ENCODE data around the gene BTBD3.

BTBD3 gene

DNA sequence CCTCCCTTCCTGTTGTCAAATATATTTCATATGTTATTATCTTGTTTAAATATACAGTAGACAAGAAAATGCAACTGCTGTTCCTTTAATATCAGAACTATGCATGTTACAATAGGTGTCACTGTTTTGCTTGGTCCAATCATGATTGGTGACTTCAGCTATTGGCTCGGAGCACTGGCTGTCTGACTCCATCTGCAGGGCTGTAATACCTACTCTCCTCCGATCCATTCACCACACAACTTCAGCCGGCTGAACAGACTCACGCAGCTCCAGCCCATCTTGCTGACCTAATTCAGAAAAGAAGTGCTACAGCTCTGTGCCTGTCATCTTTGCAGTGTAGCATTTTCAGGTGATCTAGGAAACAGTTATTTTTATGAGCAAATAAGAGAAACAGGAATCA, at the start of gene BTBD3:
BTBD3 (plus strand) TSS at position 231 of the 400 bp plus-strand sequence. CDS start 383 bp downstream, outside the sequence.
- DNase-seq (ENCODE audit: low spot score), result peak; percentile 98

- no peak for DNase-seq (ENCODE audit: low spot score)
Measured at GRCh38 chr20:11869641-11870040, 48.1 kb upstream of the BTBD3 start.

DNA sequence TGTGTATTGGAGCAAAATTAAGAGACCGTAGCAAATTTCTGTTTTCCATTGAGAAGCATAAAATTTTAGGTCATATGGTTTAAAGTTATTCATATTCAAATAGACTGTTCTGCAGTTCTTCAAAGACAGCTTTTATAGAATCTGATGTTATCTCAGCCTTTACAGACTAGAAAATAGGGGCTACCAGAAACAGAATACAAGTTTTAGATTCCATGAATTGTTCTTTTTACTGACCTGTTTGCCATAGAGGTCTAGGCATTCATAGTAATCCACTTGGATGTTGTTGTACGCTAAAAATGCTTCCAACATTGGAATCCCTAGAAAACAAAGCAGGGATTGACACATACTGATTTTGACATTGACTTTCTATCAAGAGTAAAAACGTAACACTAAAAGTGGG, 47.3 kb upstream of the BTBD3 start:
- no peak for DNase-seq (ENCODE audit: low spot score)

- no peak for DNase-seq (ENCODE audit: low spot score)
Measured at GRCh38 chr20:11876555-11876954, 41.1 kb upstream of the BTBD3 start.

DNA sequence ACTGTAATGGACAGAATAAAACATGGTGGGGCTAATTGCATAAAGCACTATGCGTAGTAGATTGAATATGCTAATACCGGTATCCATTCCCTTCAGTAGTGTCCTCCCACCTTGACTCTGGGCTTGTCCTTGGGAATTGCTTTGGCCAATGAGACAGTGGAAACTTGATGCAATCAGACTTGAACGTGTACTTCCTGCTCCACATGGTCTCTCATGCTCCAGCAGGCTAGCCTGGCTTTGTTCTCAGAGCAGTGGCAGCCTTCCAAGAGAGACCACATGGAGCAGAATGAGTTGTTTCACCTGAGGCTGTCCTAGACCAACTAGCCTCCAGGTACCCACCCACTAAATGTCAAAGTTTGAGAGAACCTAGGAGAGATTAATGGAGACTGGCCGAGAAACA, 37.0 kb upstream of the BTBD3 start:
- no peak for DNase-seq (ENCODE audit: low spot score)

DNA sequence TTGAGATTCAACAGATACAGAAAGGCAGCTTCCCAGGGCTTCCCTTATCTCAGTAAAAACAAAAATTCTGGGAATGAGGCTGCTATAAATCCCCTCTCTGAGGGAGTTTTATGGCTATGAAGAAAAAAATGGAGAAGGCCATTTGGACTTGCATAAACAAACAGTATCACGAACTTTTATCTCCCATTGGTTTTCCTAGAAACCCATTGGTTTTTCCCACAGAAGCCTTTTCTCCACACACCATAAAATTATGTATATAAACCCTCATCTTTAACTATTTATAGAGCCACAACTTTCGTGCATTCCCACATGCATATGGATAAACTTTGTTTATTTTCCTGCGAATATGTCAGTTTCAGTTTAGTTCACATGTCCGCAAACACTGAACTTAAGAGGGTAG, 36.2 kb upstream of the BTBD3 start:
- DNase-seq (ENCODE audit: low spot score), result no peak

- DNase-seq (ENCODE audit: low spot score), result no peak
Measured at GRCh38 chr20:11882651-11883050, 35.0 kb upstream of the BTBD3 start.

GRCh38 chr20:11888648-11889047, 29.0 kb upstream of the BTBD3 start:
- no peak for DNase-seq (ENCODE audit: low spot score)

- DNase-seq (ENCODE audit: low spot score), result peak; percentile 95
Measured at GRCh38 chr20:11890331-11891076, 27.2 kb upstream of the BTBD3 start.

DNA sequence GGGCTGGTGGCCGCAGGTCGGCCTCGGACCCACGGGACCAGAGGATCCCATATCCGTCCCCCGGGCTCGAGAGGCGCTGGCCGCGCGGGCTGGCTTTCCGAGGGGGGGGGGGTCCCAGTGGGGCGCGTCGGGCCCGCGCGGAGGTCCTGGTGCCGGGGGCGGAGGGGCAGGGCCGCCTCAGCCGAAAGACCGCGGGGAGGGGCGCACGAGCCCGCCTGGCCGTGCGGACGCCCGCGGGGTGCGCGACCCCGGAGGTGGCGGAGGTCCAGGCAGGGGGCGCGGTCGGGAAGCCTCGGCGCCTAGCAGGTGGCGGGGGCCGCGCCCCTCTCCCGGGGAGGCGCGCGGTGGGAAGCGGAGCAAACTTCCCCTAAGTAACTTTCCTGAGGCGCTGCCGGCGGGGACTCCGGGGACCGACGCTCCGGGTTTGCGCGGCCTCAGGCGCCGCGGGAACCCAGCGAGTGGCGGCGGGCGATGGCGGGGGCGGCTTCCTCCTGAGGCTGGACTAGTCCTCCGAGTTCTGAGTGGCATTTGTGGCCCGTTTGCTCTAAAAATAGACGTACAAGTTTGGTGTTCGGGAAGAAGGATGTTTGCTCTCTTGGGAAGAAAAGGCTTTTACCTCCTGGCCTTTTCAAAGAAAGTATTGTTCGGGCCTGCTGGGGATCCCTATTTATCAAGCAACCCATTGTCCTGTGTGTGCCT, 26.5 kb upstream of the BTBD3 start:
- no peak for DNase-seq (ENCODE audit: low spot score)

DNA sequence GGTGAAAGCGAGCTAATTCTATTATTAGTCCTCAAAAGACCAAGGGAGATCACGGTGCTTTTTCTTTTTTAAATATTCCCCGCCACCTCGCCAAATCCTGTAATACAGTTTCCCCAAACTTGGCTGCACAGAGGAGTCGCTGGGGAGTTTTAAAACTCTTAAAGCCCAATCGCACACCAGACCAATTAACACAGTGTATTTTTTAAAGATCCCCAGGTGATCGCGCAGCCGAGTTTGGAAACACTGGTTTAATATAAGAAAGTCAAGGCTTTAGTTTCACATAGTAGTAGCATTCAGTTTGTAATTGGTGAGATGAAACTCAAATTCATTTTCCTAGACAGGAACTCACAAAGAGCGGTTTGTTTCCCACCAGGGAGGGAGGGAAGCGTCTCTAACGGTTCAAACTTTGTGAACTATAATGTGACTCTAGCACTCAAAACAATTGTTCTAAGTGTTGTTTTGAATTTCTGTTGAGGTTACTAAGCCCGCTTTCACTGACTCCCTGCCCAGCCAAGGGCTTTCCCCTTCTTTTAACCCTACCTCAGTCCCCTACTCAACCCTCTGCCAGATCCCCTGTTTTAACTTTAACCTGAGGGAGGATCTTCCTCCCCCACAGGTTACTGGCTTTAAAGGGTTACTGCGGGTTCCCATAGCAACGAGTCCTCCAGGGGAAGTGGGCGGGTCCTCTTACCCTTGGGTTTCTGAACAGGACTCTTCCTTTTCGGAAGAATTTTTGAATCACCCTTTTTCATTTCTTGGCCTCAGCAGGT, 25.7 kb upstream of the BTBD3 start:
- peak; percentile 88 for DNase-seq (ENCODE audit: low spot score)

GRCh38 chr20:11894062-11894461, 23.6 kb upstream of the BTBD3 start:
- no peak for DNase-seq (ENCODE audit: low spot score)

DNA sequence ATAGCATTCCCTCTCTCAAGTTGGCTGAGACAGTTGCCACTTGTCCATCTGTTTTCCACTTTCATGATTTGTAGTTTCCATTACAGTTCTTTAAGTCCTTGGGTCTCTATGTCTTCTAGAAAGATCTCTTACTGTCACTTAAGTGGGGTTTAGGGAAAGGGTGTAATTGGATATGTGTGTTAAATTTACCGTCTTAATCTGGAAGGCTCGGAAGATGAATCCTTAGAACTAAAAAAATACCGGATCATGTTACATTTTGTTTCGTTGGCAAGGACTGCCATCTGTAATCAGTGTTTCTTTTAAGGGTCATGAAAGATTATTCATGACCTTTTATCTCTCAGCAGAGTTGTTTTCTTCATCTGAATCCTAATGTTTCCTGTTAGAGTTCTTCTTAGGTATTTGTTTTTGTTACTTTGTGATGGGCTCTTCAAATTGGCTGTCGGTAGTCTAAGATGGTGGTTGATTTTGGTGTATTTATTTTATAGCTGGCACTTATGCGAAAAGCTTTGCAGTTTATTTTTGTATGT, 21.8 kb upstream of the BTBD3 start:
- DNase-seq (ENCODE audit: low spot score), result no peak

GRCh38 chr20:11901127-11901526, 16.6 kb upstream of the BTBD3 start:
- peak; percentile 1 for DNase-seq (ENCODE audit: low spot score)

- DNase-seq (ENCODE audit: low spot score), result peak; percentile 12
Measured at GRCh38 chr20:11902285-11902697, 15.4 kb upstream of the BTBD3 start.

GRCh38 chr20:11905460-11906179, 12.1 kb upstream of the BTBD3 start:
- DNase-seq (ENCODE audit: low spot score), result no peak

DNA sequence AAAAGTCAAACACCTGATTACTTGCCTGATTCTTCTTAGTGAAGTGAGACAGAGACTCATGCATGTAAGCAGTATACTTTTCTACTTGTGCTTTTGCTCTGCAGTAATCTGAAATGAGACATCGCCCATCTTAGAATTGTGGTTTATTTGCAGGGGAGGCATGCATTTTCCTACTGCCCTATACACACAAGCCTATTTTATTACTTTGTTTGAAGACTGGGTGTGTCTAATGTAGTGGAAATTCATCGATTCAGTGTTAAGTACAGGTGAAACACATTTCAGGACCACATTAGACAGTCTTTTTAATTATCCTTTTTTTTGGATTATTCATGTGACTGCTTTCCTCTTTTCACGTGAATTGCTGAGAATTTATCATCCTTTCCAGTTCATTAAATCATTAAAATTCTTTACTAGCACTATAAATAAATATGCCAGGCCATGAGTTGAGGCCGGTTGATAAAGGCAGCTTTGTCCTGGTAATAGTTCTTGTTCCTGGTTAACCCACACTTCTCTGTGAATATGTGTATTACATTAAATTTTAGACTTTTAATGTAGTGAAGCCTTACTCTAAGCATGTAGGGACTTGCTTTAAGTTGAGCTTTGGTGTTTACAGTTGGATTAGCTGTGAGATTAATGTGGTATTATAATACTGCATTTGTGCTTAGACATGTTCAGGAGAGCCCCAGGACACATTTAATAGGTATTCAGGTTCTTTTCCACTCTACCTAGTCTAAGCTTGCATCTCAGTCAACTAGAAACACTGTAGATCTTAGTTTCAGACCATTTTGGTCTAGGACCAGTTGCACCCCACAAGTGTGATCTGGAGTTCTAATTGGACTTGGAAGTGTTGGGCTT, 10.8 kb upstream of the BTBD3 start:
- no peak for DNase-seq (ENCODE audit: low spot score)

DNA sequence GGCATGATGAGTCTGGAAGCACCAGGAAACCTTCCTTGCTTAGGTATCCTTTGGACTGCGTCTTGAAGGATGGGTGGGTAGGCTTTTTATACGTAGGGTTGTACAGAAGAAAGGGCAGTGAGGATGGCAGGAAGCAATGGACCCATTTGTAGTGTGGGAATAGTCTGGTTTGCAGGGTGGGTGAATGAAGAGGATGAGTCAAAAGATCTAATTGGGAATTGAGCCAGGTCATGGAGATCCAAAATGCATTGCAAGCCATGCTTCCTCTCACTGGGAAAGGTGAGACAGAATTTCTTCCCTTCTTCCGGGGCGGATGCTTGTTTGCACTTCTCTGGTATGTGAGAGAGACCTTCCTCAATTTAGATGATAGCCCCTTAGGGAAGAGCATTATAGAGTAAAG, 10.1 kb upstream of the BTBD3 start:
- no peak for DNase-seq (ENCODE audit: low spot score)

GRCh38 chr20:11912013-11912658, 5.6 kb upstream of the BTBD3 start:
- DNase-seq (ENCODE audit: low spot score), result peak; percentile 56

DNA sequence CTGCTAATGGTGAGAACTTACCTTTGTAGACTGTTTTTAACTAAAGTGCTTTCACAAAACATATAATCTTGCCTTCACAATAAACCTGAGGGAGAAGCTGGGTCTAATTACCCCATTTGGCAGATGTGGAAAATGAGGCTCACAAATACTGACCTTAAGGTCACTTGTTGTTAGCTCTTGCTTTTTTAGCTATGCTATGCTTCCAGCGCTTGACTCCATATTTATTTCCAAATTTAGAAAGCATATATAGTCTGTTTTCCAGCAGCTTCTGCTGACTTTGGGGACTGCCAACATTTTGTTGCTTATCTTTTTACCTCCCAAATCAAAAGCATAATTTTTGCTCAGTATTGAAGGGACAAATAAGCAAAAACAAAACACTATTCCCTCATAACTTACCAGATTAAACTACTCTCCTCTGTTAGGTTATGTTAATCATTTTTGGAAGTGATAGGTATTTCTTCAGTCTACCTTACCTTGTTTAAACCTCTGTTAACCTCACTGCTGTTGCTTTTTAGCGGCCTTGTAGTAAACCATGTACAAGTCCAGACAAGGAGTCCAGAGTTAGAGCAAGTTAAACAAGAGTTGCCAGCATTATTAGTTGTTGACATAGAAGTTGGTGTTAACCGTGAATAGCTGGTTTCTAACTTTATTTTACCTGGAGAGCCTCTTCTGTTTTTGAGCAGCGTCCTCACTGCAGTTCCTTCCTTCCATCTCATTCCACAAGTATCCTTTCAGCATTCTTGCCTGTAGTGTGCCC, 4.9 kb upstream of the BTBD3 start:
- no peak for DNase-seq (ENCODE audit: low spot score)
